H1 (cell line): ENCODE data around the gene NECTIN1. TPM values are rescaled to one million over a fixed set of nuclear protein-coding genes. Genes with fewer than 3 reads are reported as not detected.

ENCODE experiments used
- CTCF ChIA-PET: fragments of 300-600 bp; sonication (Branson Sonifier 250); formaldehyde crosslinking; loops from one replicate; lab custom pipeline; 2021; ENCODE audit not compliant: partially characterized antibody; lab: Charles Lee
- POLR2A ChIA-PET: fragments of 300-600 bp; sonication (Branson Sonifier 250); formaldehyde crosslinking; loops from one replicate; lab custom pipeline; 2021; ENCODE audit warnings: inconsistent platforms; ENCODE audit not compliant: partially characterized antibody; lab: Charles Lee
- DNase-seq, 2 experiments: peaks; one replicate each; pipeline versions ENCODE4 v3.0.0 to v3.0.0-alpha.2; 2010 to 2022; ENCODE audit warnings: low spot score in 2 of 2, low read depth in 1 of 2, mixed read lengths in 1 of 2
- FAIRE-seq: peaks from 2 replicates; lab custom pipeline; 2011; peaks lifted over from hg19 to GRCh38; lab: Jason Lieb, UNC
- H2AFZ ChIP-seq: 2 replicates; pipeline ENCODE4 v1.8.1; 2012; ENCODE audit warnings: low read length, inconsistent platforms
- H2AK5ac ChIP-seq: 2 replicates; pipeline ENCODE4 v1.6.1; 2013; ENCODE audit warnings: low read depth, low read length
- H2BK120ac ChIP-seq: replicated peaks from 2 replicates; pipeline ENCODE3; 2013; ENCODE audit warnings: low read depth, low read length, inconsistent platforms
- H2BK12ac ChIP-seq: 2 replicates; pipeline ENCODE4 v1.6.1; 2013; ENCODE audit warnings: low read depth, low read length
- H2BK15ac ChIP-seq: 2 replicates; pipeline ENCODE4 v1.6.1; 2013; ENCODE audit warnings: low read length
- H2BK20ac ChIP-seq: 2 replicates; pipeline ENCODE4 v1.6.1; 2013; ENCODE audit warnings: low read length
- H2BK5ac ChIP-seq: 2 replicates; pipeline ENCODE4 v1.6.1; 2013; ENCODE audit warnings: low read depth, low read length
- H3K14ac ChIP-seq: 2 replicates; pipeline ENCODE4 v1.6.1; 2013; ENCODE audit warnings: inconsistent platforms; ENCODE audit not compliant: insufficient read length
- H3K18ac ChIP-seq: 2 replicates; pipeline ENCODE4 v1.6.1; 2013; ENCODE audit warnings: low read length; ENCODE audit errors: extremely low read depth
- H3K23ac ChIP-seq: 2 replicates; pipeline ENCODE4 v1.6.1; 2013; ENCODE audit warnings: inconsistent platforms; ENCODE audit not compliant: insufficient read length
- H3K23me2 ChIP-seq: 2 replicates; pipeline ENCODE4 v1.6.1; 2013; ENCODE audit warnings: low read depth, low read length
- H3K27ac ChIP-seq: 2 replicates; pipeline ENCODE4 v1.6.1; 2011; ENCODE audit warnings: low read depth, low read length, inconsistent platforms
- H3K27me3 ChIP-seq, 4 experiments: replicated peaks in 1 of 4; 1 replicate in 1 of 4; 2 replicates in 3 of 4; pipeline versions ENCODE4 v1.6.1 to v1.8.1; 2011 to 2013; ENCODE audit warnings: low read length in 3 of 4, mild to moderate bottlenecking in 3 of 4, inconsistent platforms in 2 of 4, mixed read lengths in 2 of 4, moderate library complexity in 1 of 4; ENCODE audit not compliant: control insufficient read depth in 3 of 4, insufficient read depth in 3 of 4; ENCODE audit errors: extremely low read depth in 1 of 4
- H3K36me3 ChIP-seq, 4 experiments: 2 replicates each; pipeline versions ENCODE4 v1.6.1 to v1.8.1; 2011 to 2013; ENCODE audit warnings: mild to moderate bottlenecking in 4 of 4, low read length in 3 of 4, moderate library complexity in 2 of 4, control low read depth in 1 of 4, inconsistent platforms in 1 of 4; ENCODE audit not compliant: insufficient read depth in 4 of 4, control insufficient read depth in 2 of 4
- H3K4ac ChIP-seq: replicated peaks from 2 replicates; pipeline ENCODE3; 2013; ENCODE audit warnings: low read length, low read depth, mixed read lengths, inconsistent platforms; ENCODE audit not compliant: insufficient read length
- H3K4me1 ChIP-seq, 4 experiments: replicated peaks in 1 of 4; 1 replicate in 1 of 4; 2 replicates in 3 of 4; pipeline versions ENCODE4 v1.6.1 to v1.8.1; 2011 to 2013; ENCODE audit warnings: low read length in 3 of 4, inconsistent platforms in 2 of 4, mixed read lengths in 1 of 4; ENCODE audit not compliant: insufficient read depth in 4 of 4, control insufficient read depth in 3 of 4
- H3K4me2 ChIP-seq, 2 experiments: 2 replicates each; pipeline versions ENCODE4 v1.6.1 to v1.8.1; 2011 to 2013; ENCODE audit warnings: low read depth in 2 of 2, low read length in 2 of 2, control low read depth in 1 of 2, inconsistent platforms in 1 of 2, mild to moderate bottlenecking in 1 of 2; ENCODE audit not compliant: insufficient read depth in 1 of 2
- H3K4me3 ChIP-seq, 4 experiments: fragments of 200-600, 300-600 bp in 1 of 4; sonication (generic), shearing (Covaris generic), sonication (Bioruptor Twin) in 1 of 4; 2 replicates each; pipeline versions ENCODE4 v1.5.1 to v1.8.1; 2011 to 2016; ENCODE audit warnings: low read length in 4 of 4, low read depth in 3 of 4, control low read depth in 2 of 4, inconsistent platforms in 2 of 4, mild to moderate bottlenecking in 2 of 4, mixed read lengths in 1 of 4, moderate library complexity in 1 of 4; ENCODE audit not compliant: insufficient read depth in 2 of 4; ENCODE audit errors: extremely low read depth in 1 of 4
- H3K56ac ChIP-seq: replicated peaks from 2 replicates; pipeline ENCODE3; 2013; ENCODE audit warnings: low read depth, mild to moderate bottlenecking, mixed read lengths, low read length, inconsistent platforms; ENCODE audit not compliant: insufficient read length
- H3K79me1 ChIP-seq: 2 replicates; pipeline ENCODE4 v1.6.1; 2013; ENCODE audit warnings: low read depth, low read length, control low read depth
- H3K79me2 ChIP-seq, 2 experiments: 2 replicates each; pipeline versions ENCODE4 v1.6.1 to v1.8.1; 2012 to 2013; ENCODE audit warnings: low read length in 2 of 2, mild to moderate bottlenecking in 2 of 2, inconsistent platforms in 1 of 2; ENCODE audit not compliant: insufficient read depth in 2 of 2, control insufficient read depth in 1 of 2
- H3K9ac ChIP-seq, 4 experiments: replicated peaks in 1 of 4; 1 replicate in 1 of 4; 2 replicates in 3 of 4; pipeline versions ENCODE4 v1.6.1 to v1.8.1; 2011 to 2013; ENCODE audit warnings: low read depth in 3 of 4, low read length in 3 of 4, control low read depth in 2 of 4, mild to moderate bottlenecking in 2 of 4, moderate library complexity in 2 of 4, inconsistent platforms in 1 of 4; ENCODE audit errors: extremely low read depth in 1 of 4
- H3K9me3 ChIP-seq, 2 experiments: 2 replicates each; pipeline versions ENCODE4 v1.6.1 to v1.8.1; 2012 to 2013; ENCODE audit warnings: mild to moderate bottlenecking in 2 of 2, moderate library complexity in 2 of 2, control low read depth in 1 of 2, inconsistent platforms in 1 of 2, low read depth in 1 of 2, low read length in 1 of 2, mixed read lengths in 1 of 2; ENCODE audit not compliant: insufficient read depth in 2 of 2
- H4K20me1 ChIP-seq, 2 experiments: replicated peaks in 1 of 2; 2 replicates each; pipeline versions ENCODE3 to v1.8.1; 2011 to 2013; ENCODE audit warnings: inconsistent platforms in 2 of 2, low read length in 2 of 2, mild to moderate bottlenecking in 1 of 2; ENCODE audit not compliant: insufficient read depth in 2 of 2, control insufficient read depth in 1 of 2
- H4K5ac ChIP-seq: 2 replicates; pipeline ENCODE4 v1.6.1; 2013; ENCODE audit warnings: low read length, low read depth, mixed read lengths, inconsistent platforms; ENCODE audit not compliant: insufficient read length
- H4K8ac ChIP-seq: 2 replicates; pipeline ENCODE4 v1.8.0; 2013; ENCODE audit warnings: mild to moderate bottlenecking, moderate library complexity, low read length, inconsistent platforms; ENCODE audit not compliant: insufficient read depth; ENCODE audit errors: extremely low read depth
- H4K91ac ChIP-seq: replicated peaks from 2 replicates; pipeline ENCODE3; 2013; ENCODE audit warnings: low read length, mixed read lengths, inconsistent platforms; ENCODE audit not compliant: insufficient read length
- BACH1 ChIP-seq: IDR thresholded peaks from 2 replicates; pipeline ENCODE4 v1.6.1; 2012; ENCODE audit warnings: low read length, improper control_type of control experiment
- CHD2 ChIP-seq: IDR thresholded peaks from 2 replicates; pipeline ENCODE4 v1.6.1; 2012; ENCODE audit warnings: low read length, improper control_type of control experiment
- HDAC2 ChIP-seq, 2 experiments: fragments of 300-600 bp in 1 of 2; sonication (generic) in 1 of 2; IDR thresholded peaks; 2 replicates each; pipeline ENCODE4 v1.6.1; 2011 to 2012; ENCODE audit warnings: low read depth in 2 of 2, low read length in 2 of 2, mild to moderate bottlenecking in 2 of 2, moderate library complexity in 2 of 2, borderline replicate concordance in 1 of 2, inconsistent platforms in 1 of 2
- SRF ChIP-seq: IDR thresholded peaks from 2 replicates; pipeline ENCODE4 v1.6.1; 2011; ENCODE audit warnings: mild to moderate bottlenecking, low read depth, low read length, moderate library complexity
- YY1 ChIP-seq: IDR thresholded peaks from 2 replicates; pipeline ENCODE4 v1.6.1; 2011; ENCODE audit warnings: low read depth, mild to moderate bottlenecking, low read length
- WGBS, 2 experiments: shearing (Covaris generic) in 1 of 2; methylation state at CpG; one replicate each; pipeline versions ENCODE4 v1.1.6 to v1.1.7; 2013 to 2015; ENCODE audit warnings: low lambda C conversion rate in 2 of 2, mixed read lengths in 2 of 2, inconsistent platforms in 1 of 2, low coverage in 1 of 2, missing lambda C conversion rate in 1 of 2; ENCODE audit not compliant: insufficient replicate concordance in 2 of 2, insufficient coverage in 1 of 2, insufficient read length in 1 of 2; ENCODE audit errors: extremely low coverage in 1 of 2, missing lambda C conversion rate in 1 of 2; 5-methylcytosine and 5-hydroxymethylcytosine counted together
- polyA plus RNA-seq, 7 experiments: library from polyadenylated mRNA; depleted of rRNA in 3 of 7; stranded (reverse) in 5 of 7; unstranded in 2 of 7; fragments of >200 nt in 5 of 7; fragments of 200-250 nt in 2 of 7; gene quantifications; 1 replicate in 5 of 7; 2 replicates in 1 of 7; 4 replicates in 1 of 7; pipeline versions ENCODE4 v1.2.1 to v1.2.3, GENCODE V29; 2011 to 2013; ENCODE audit warnings: missing spikeins in 2 of 7, mixed read lengths in 2 of 7
- total RNA-seq: library from RNA; stranded (reverse); fragmentation: NEBNext Ultra II Directional; extraction: Animal tissue kit (Norgen Biotek cat#: 25700); gene quantifications from 2 replicates; pipeline ENCODE4 v1.2.1, GENCODE V29; 2021

Gene NECTIN1
- total and polyA plus RNA-seq, 2 of the 8 experiments (the other 6 are each of a cell fraction or from before 2014, with no cell fraction given) = 43.2 to 97.7 TPM

GRCh38 chr11:119755356-119756071, 26.5 kb upstream of the NECTIN1 start:
- no peak overlapping the region for H3K4me3 ChIP-seq
- H3K14ac ChIP-seq = no peak overlapping the region
- peaks cover 0 to 9% (median 0%) of the 10 kb centered on the region in 4 experiments; a peak in 2 of 7 replicates for H3K27me3 ChIP-seq
- H2BK5ac ChIP-seq = no peak overlapping the region
- no peak overlapping the region; the same call in 1 of the 2 replicates for H2BK15ac ChIP-seq
- H3K36me3 ChIP-seq = no peaks in the 10 kb centered on the region
- H3K4me1 ChIP-seq = peaks cover 0 to 1% (median 0%) of the 10 kb centered on the region in 4 experiments; a peak in 3 of 7 replicates
- no peaks in the 10 kb centered on the region for H3K9me3 ChIP-seq
- H3K79me2 ChIP-seq = no peaks in the 10 kb centered on the region
- H4K20me1 ChIP-seq = no peaks in the 10 kb centered on the region
- no peak overlapping the region for H3K4me2 ChIP-seq
- H3K23ac ChIP-seq = no peak overlapping the region
- no peak overlapping the region for H2BK12ac ChIP-seq
- H3K23me2 ChIP-seq = no peaks in the 10 kb centered on the region
- H3K4ac ChIP-seq = no peak overlapping the region
- H3K9ac ChIP-seq = no peak overlapping the region
- DNase-seq (no peak), FAIRE-seq (no peak)
- no peak overlapping the region for H3K56ac ChIP-seq
- H4K91ac ChIP-seq = no peak overlapping the region
- CTCF ChIA-PET = interaction anchor here (0.6 to 2.5 kb wide), 13 partner anchors 9 to 361 kb away, joined by 3 to 7 read pairs (median 3); no protein-coding TSS in a partner anchor
- H2BK120ac ChIP-seq = no peak overlapping the region
- no peak overlapping the region for H2AK5ac ChIP-seq
- POLR2A ChIA-PET = interaction anchor here (0.6 to 2.4 kb wide), 3 partner anchors 11 to 46 kb away, joined by 3 to 10 read pairs (median 3); no protein-coding TSS in a partner anchor
- H2AFZ ChIP-seq = no peak overlapping the region
- 94% methylated on average over 9 of the region's 9 CpGs; no CpG with 5 or more reads in 1 of the 2 experiments for WGBS, 2 experiments
- H3K27ac ChIP-seq = no peak overlapping the region
- no peak overlapping the region for H3K18ac ChIP-seq
- no peak overlapping the region for H4K5ac ChIP-seq
- no peak overlapping the region for H2BK20ac ChIP-seq
- H3K79me1 ChIP-seq = no peaks in the 10 kb centered on the region
- no peak overlapping the region for H4K8ac ChIP-seq
- TF ChIP-seq YY1 (no peak), SRF (no peak), CHD2 (no peak), HDAC2 (IDR thresholded peaks at IDR 0.05; ENCODE audit: borderline replicate concordance in 1 of 2, low read depth in 2 of 2, low read length in 2 of 2) (no peak), BACH1 (no peak)
